Measurements from ENCODE around the gene TIE1. TPM values are rescaled to one million over a fixed set of nuclear protein-coding genes. Genes with fewer than 3 reads are reported as not detected.

TIE1 gene
- polyA plus RNA-seq, 3 donors = 0.16 TPM; not detected in 2

GRCh38 chr1:43293896-43294760 lies 6.7 kb upstream of the TIE1 start:
- Histone ChIP-seq H3K79me2 (ENCODE audit: insufficient read depth, low read length) (no peaks in the 10 kb centered on the region), H3K9ac (ENCODE audit: insufficient read depth, low read length, poor library complexity, severe bottlenecking) (no peak overlapping the region), H3K4me3 (replicated peaks in 1 of 3; ENCODE audit: low read depth in 2 of 3, low read length in 3 of 3) (no peak overlapping the region), H2AFZ (ENCODE audit: insufficient read depth, low read depth, low read length, poor library complexity, severe bottlenecking) (no peak overlapping the region), H3K9me3 (replicated peaks in 1 of 2; ENCODE audit: control insufficient read depth in 1 of 2, insufficient read depth in 1 of 2, low read length in 2 of 2) (no peaks in the 10 kb centered on the region), H4K20me1 (ENCODE audit: insufficient read depth, low read length) (no peaks in the 10 kb centered on the region), H3K27ac (ENCODE audit: low read depth in 1 of 2, low read length in 2 of 2) (no peak overlapping the region), H3K4me1 (ENCODE audit: control insufficient read depth in 1 of 2, insufficient read depth in 2 of 2, low read length in 2 of 2) (no peaks in the 10 kb centered on the region), H3K27me3 (ENCODE audit: control insufficient read depth in 2 of 2, insufficient read depth in 2 of 2, low read length in 2 of 2) (no peaks in the 10 kb centered on the region), H3K36me3 (replicated peaks in 1 of 2; ENCODE audit: control insufficient read depth in 1 of 2, insufficient read depth in 2 of 2, low read length in 2 of 2) (no peaks in the 10 kb centered on the region), H3K4me2 (replicated peaks; ENCODE audit: extremely low read depth, low read length, poor library complexity, severe bottlenecking) (no peak overlapping the region)
- WGBS (ENCODE audit: insufficient coverage) = 96% methylated on average over 3 of the region's 7 CpGs
- intact Hi-C loops (cut with micrococcal nuclease) = no loop called here
- Mint-ChIP-seq H3K36me3 (no peaks in the 10 kb centered on the region), H3K4me1 (no peaks in the 10 kb centered on the region), H3K4me3 (no peak overlapping the region), H3K27me3 (ENCODE audit: low read depth in 3 of 3) (peaks cover 0 to 2% (median 0%) of the 10 kb centered on the region in 3 donors), H3K27ac (no peak overlapping the region), H3K9me3 (no peaks in the 10 kb centered on the region)
- TF ChIP-seq CTCF (IDR thresholded peaks at IDR 0.05) = no peak
- no peak for DNase-seq

GRCh38 chr1:43294761-43295160 lies 6.0 kb upstream of the TIE1 start:
- no peak for TF ChIP-seq CTCF (IDR thresholded peaks at IDR 0.05)
- intact Hi-C loops (cut with micrococcal nuclease) = no loop called here
- Histone ChIP-seq H2AFZ (ENCODE audit: insufficient read depth, low read depth, low read length, poor library complexity, severe bottlenecking) (no peak overlapping the region), H3K27me3 (ENCODE audit: control insufficient read depth in 2 of 2, insufficient read depth in 2 of 2, low read length in 2 of 2) (no peaks in the 10 kb centered on the region), H3K27ac (ENCODE audit: low read depth in 1 of 2, low read length in 2 of 2) (no peak overlapping the region), H4K20me1 (ENCODE audit: insufficient read depth, low read length) (no peaks in the 10 kb centered on the region), H3K79me2 (ENCODE audit: insufficient read depth, low read length) (no peaks in the 10 kb centered on the region), H3K4me3 (replicated peaks in 1 of 3; ENCODE audit: low read depth in 2 of 3, low read length in 3 of 3) (no peak overlapping the region), H3K4me2 (replicated peaks; ENCODE audit: extremely low read depth, low read length, poor library complexity, severe bottlenecking) (no peak overlapping the region), H3K36me3 (replicated peaks in 1 of 2; ENCODE audit: control insufficient read depth in 1 of 2, insufficient read depth in 2 of 2, low read length in 2 of 2) (no peaks in the 10 kb centered on the region), H3K4me1 (ENCODE audit: control insufficient read depth in 1 of 2, insufficient read depth in 2 of 2, low read length in 2 of 2) (no peaks in the 10 kb centered on the region), H3K9me3 (replicated peaks in 1 of 2; ENCODE audit: control insufficient read depth in 1 of 2, insufficient read depth in 1 of 2, low read length in 2 of 2) (no peaks in the 10 kb centered on the region), H3K9ac (ENCODE audit: insufficient read depth, low read length, poor library complexity, severe bottlenecking) (no peak overlapping the region)
- Mint-ChIP-seq H3K36me3 (no peaks in the 10 kb centered on the region), H3K27ac (no peak overlapping the region), H3K9me3 (no peaks in the 10 kb centered on the region), H3K4me3 (no peak overlapping the region), H3K4me1 (no peaks in the 10 kb centered on the region), H3K27me3 (ENCODE audit: low read depth in 3 of 3) (peaks cover 0 to 2% (median 0%) of the 10 kb centered on the region in 3 donors)
- no CpG with 5 or more reads among the region's 8 CpGs for WGBS (ENCODE audit: insufficient coverage)
- no peak for DNase-seq

Data from CD14-positive monocyte (primary cell).